ENCODE measurements around the gene FAM47E. TPM values are rescaled to one million over a fixed set of nuclear protein-coding genes. Genes with fewer than 3 reads are reported as not detected.

Gene FAM47E
- total RNA-seq, 1 experiment from 2014 or later, result 0.72 TPM

DNA sequence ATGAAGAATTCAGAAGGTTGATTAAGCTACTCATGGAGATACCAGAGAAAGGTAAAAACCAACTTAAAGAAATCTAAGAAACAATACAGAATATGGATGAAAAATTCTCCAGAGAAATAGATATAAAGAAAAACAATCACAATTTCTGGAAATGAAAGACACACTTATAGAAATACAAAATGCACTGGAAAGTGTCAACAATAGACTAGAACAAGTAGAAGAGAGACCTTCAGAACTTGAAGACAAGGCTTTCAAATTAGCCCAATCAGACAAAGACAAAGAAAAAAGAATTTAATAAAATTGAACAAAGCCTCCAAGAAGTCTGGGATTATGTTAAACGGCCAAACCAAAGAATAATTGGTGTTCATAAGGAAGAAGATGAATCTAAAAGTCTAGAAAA is 64.6 kb downstream of the FAM47E start:
- Histone ChIP-seq H3K27ac (ENCODE audit: low read length) (no peak overlapping the region), H3K4me1 (ENCODE audit: control insufficient read depth, insufficient read depth, low read length) (no peaks in the 10 kb centered on the region), H3K36me3 (ENCODE audit: control insufficient read depth, insufficient read depth, low read length) (no peaks in the 10 kb centered on the region), H3K9me3 (ENCODE audit: control insufficient read depth, insufficient read depth, low read depth, low read length) (no peaks in the 10 kb centered on the region), H3K27me3 (ENCODE audit: control insufficient read depth, insufficient read depth, low read length) (no peaks in the 10 kb centered on the region), H3K4me3 (ENCODE audit: low read depth in 2 of 2, low read length in 2 of 2) (no peak overlapping the region)
- in situ Hi-C loops (cut with HindIII; ENCODE audit: low pct_unique_long_range_greater_than_20kb, low sequenced_read_pairs), result no loop called here
- ChIA-PET CTCF (no interaction called here), POLR2A (no interaction called here)
- intact Hi-C loops (cut with micrococcal nuclease; ENCODE audit: unreplicated experiment), result no loop called here
- ATAC-seq (no peak), DNase-seq (ENCODE audit: low read depth, low spot score) (no peak)
- BruUV-seq (replicated peaks), result no TSS peak
- no peak for TF ChIP-seq TCF7L2 (IDR thresholded peaks at IDR 0.05; ENCODE audit: low read depth, low read length)
- TF ChIP-seq SIN3A (IDR thresholded peaks at IDR 0.05; ENCODE audit: borderline replicate concordance, insufficient read depth, low read depth, low read length), result no peak
- TF ChIP-seq, protein P1, sequence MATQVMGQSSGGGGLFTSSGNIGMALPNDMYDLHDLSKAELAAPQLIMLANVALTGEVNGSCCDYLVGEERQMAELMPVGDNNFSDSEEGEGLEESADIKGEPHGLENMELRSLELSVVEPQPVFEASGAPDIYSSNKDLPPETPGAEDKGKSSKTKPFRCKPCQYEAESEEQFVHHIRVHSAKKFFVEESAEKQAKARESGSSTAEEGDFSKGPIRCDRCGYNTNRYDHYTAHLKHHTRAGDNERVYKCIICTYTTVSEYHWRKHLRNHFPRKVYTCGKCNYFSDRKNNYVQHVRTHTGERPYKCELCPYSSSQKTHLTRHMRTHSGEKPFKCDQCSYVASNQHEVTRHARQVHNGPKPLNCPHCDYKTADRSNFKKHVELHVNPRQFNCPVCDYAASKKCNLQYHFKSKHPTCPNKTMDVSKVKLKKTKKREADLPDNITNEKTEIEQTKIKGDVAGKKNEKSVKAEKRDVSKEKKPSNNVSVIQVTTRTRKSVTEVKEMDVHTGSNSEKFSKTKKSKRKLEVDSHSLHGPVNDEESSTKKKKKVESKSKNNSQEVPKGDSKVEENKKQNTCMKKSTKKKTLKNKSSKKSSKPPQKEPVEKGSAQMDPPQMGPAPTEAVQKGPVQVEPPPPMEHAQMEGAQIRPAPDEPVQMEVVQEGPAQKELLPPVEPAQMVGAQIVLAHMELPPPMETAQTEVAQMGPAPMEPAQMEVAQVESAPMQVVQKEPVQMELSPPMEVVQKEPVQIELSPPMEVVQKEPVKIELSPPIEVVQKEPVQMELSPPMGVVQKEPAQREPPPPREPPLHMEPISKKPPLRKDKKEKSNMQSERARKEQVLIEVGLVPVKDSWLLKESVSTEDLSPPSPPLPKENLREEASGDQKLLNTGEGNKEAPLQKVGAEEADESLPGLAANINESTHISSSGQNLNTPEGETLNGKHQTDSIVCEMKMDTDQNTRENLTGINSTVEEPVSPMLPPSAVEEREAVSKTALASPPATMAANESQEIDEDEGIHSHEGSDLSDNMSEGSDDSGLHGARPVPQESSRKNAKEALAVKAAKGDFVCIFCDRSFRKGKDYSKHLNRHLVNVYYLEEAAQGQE (IDR thresholded peaks at IDR 0.05; ENCODE audit: insufficient read depth in 1 of 2, low read depth in 2 of 2, low read length in 1 of 2), result no peak
- TF ChIP-seq POLR2AphosphoS5 (IDR thresholded peaks at IDR 0.05; ENCODE audit: low read depth, low read length), result no peak
- TF ChIP-seq, protein P2, sequence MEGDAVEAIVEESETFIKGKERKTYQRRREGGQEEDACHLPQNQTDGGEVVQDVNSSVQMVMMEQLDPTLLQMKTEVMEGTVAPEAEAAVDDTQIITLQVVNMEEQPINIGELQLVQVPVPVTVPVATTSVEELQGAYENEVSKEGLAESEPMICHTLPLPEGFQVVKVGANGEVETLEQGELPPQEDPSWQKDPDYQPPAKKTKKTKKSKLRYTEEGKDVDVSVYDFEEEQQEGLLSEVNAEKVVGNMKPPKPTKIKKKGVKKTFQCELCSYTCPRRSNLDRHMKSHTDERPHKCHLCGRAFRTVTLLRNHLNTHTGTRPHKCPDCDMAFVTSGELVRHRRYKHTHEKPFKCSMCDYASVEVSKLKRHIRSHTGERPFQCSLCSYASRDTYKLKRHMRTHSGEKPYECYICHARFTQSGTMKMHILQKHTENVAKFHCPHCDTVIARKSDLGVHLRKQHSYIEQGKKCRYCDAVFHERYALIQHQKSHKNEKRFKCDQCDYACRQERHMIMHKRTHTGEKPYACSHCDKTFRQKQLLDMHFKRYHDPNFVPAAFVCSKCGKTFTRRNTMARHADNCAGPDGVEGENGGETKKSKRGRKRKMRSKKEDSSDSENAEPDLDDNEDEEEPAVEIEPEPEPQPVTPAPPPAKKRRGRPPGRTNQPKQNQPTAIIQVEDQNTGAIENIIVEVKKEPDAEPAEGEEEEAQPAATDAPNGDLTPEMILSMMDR (IDR thresholded peaks at IDR 0.05), result no peak

DNA sequence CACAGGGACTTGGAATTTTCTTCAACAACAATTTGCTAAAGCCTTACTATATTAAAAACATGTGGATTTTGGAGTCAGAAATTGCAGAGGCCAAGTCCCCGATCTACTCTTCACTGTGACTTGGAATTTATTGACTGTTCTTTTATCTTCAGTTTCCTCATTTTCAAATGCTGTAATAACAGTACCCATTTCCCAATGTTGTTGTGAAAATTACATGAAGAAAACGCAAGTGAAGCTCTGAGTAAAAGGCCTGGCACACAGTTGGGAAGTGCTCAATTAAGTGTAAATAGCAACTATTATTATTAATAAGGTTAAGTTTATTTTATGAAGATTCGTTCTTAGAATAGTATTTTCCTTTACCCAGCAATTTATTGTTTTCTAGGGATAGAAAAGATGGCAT is 70.7 kb downstream of the FAM47E start:
- BruUV-seq (replicated peaks), result no TSS peak
- no peak for DNase-seq (ENCODE audit: low read depth, low spot score)
- Histone ChIP-seq H3K9me3 (ENCODE audit: control insufficient read depth, insufficient read depth, low read depth, low read length) (peaks cover 9% of the 10 kb centered on the region; the same call in 1 of the 2 replicates), H3K27me3 (ENCODE audit: control insufficient read depth, insufficient read depth, low read length) (no peaks in the 10 kb centered on the region), H3K36me3 (ENCODE audit: control insufficient read depth, insufficient read depth, low read length) (no peaks in the 10 kb centered on the region), H3K4me1 (ENCODE audit: control insufficient read depth, insufficient read depth, low read length) (no peaks in the 10 kb centered on the region), H3K4me3 (ENCODE audit: low read depth in 2 of 2, low read length in 2 of 2) (no peak overlapping the region), H3K27ac (ENCODE audit: low read length) (no peak overlapping the region)
- intact Hi-C loops (cut with micrococcal nuclease; ENCODE audit: unreplicated experiment) (no loop called here), in situ Hi-C loops (cut with HindIII; ENCODE audit: low pct_unique_long_range_greater_than_20kb, low sequenced_read_pairs) (no loop called here)
- TF ChIP-seq POLR2AphosphoS5 (IDR thresholded peaks at IDR 0.05; ENCODE audit: low read depth, low read length) (no peak), SIN3A (IDR thresholded peaks at IDR 0.05; ENCODE audit: borderline replicate concordance, insufficient read depth, low read depth, low read length) (no peak), TCF7L2 (IDR thresholded peaks at IDR 0.05; ENCODE audit: low read depth, low read length) (no peak)
- TF ChIP-seq, protein P1 (IDR thresholded peaks at IDR 0.05; ENCODE audit: insufficient read depth in 1 of 2, low read depth in 2 of 2, low read length in 1 of 2), result no peak
- TF ChIP-seq, protein P2 (IDR thresholded peaks at IDR 0.05), result no peak
- ChIA-PET POLR2A (no interaction called here), CTCF (no interaction called here)
- ATAC-seq, result no peak

All from Panc1 (cell line).